HepG2 (cell line): ENCODE measurements around the gene TMCO4. TPM values are rescaled to one million over a fixed set of nuclear protein-coding genes. Genes with fewer than 3 reads are reported as not detected.

ENCODE experiments used
- ATAC-seq: fragments of 200-7000 bp; cut with Tn5 transposase; 3 replicates; pipeline ENCODE4 v1.9.1; 2020; ENCODE audit warnings: mild to moderate bottlenecking, moderate library complexity
- BruUV-seq: library from RNA; stranded (reverse); fragments of 400-500 nt; replicated peaks from 2 replicates; lab custom pipeline; 2021; lab: Mats Ljungman, UMichigan
- CTCF ChIA-PET: fragments of 300-600 bp; formaldehyde crosslinking; extraction: SDS; loops from one replicate; lab custom pipeline; 2021; ENCODE audit warnings: low total read pairs, inconsistent platforms, low intra/inter-chr PET ratio; lab: Yijun Ruan, JAX
- POLR2A ChIA-PET: fragments of 350-600 bp; sonication (Branson Sonifier 250); formaldehyde crosslinking; loops from one replicate; lab custom pipeline; 2020; ENCODE audit warnings: antibody characterized with exemption, inconsistent platforms; lab: Yijun Ruan, JAX
- DNase-seq: peaks from one replicate; pipeline ENCODE4 v3.0.0-alpha.2; 2015; ENCODE audit warnings: low spot score
- FAIRE-seq: peaks from 3 replicates; lab custom pipeline; 2011; peaks lifted over from hg19 to GRCh38; lab: Jason Lieb, UNC
- H2AFZ ChIP-seq: one replicate; pipeline ENCODE4 v1.6.1; 2011; ENCODE audit warnings: low read length, inconsistent platforms
- H3K27ac ChIP-seq: fragments of 300-600 bp; 3 replicates; pipeline ENCODE4 v1.8.0; 2011; ENCODE audit warnings: mixed run types, mild to moderate bottlenecking, mixed read lengths, low read length, inconsistent platforms; ENCODE audit not compliant: insufficient read depth; ENCODE audit errors: extremely low read length
- H3K27me3 ChIP-seq, 2 experiments: fragments of 200-600 bp in 1 of 2; 2 replicates in 1 of 2; 3 replicates in 1 of 2; pipeline versions ENCODE4 v1.6.0 to v1.8.0; 2011; ENCODE audit warnings: low read length in 2 of 2, mild to moderate bottlenecking in 2 of 2, moderate library complexity in 2 of 2, inconsistent platforms in 1 of 2; ENCODE audit not compliant: insufficient read depth in 2 of 2, control insufficient read depth in 1 of 2
- H3K36me3 ChIP-seq, 2 experiments: fragments of 200-600 bp in 1 of 2; replicated peaks in 1 of 2; 2 replicates in 1 of 2; 3 replicates in 1 of 2; pipeline versions ENCODE4 v1.5.1 to v1.8.0; 2011; ENCODE audit warnings: low read length in 2 of 2, inconsistent platforms in 1 of 2; ENCODE audit not compliant: insufficient read depth in 2 of 2, control insufficient read depth in 1 of 2
- H3K4me1 ChIP-seq: 2 replicates; pipeline ENCODE4 v1.5.1; 2012; ENCODE audit warnings: low read length, inconsistent platforms; ENCODE audit not compliant: insufficient read depth
- H3K4me2 ChIP-seq: 2 replicates; pipeline ENCODE4 v1.6.0; 2011; ENCODE audit warnings: low read depth, low read length, inconsistent platforms
- H3K4me3 ChIP-seq, 3 experiments: fragments of 200-600 bp in 1 of 3; sonication (generic), shearing (Covaris generic) in 1 of 3; replicated peaks in 1 of 3; 2 replicates each; pipeline ENCODE4 v1.5.1; 2011 to 2016; ENCODE audit warnings: low read length in 3 of 3, inconsistent platforms in 2 of 3, low read depth in 2 of 3, mild to moderate bottlenecking in 2 of 3, control low read depth in 1 of 3, mixed read lengths in 1 of 3; ENCODE audit not compliant: insufficient read depth in 1 of 3
- H3K79me2 ChIP-seq: one replicate; pipeline ENCODE4 v1.6.1; 2011; ENCODE audit warnings: low read length, inconsistent platforms; ENCODE audit not compliant: insufficient read depth
- H3K9ac ChIP-seq: 2 replicates; pipeline ENCODE4 v1.6.0; 2011; ENCODE audit warnings: mild to moderate bottlenecking, low read depth, low read length, inconsistent platforms; ENCODE audit not compliant: insufficient read depth
- H3K9me3 ChIP-seq: 2 replicates; pipeline ENCODE4 v1.5.1; 2012; ENCODE audit warnings: mild to moderate bottlenecking, low read length
- H4K20me1 ChIP-seq: 2 replicates; pipeline ENCODE4 v1.6.0; 2011; ENCODE audit warnings: inconsistent platforms, mild to moderate bottlenecking, low read length, moderate library complexity; ENCODE audit not compliant: insufficient read depth
- EED ChIP-seq: sonication (generic); formaldehyde crosslinking; IDR thresholded peaks from 2 replicates; pipeline ENCODE4 v1.5.0; 2020; ENCODE audit warnings: mild to moderate bottlenecking, missing genetic modification reagents
- JARID2 ChIP-seq: sonication (generic); formaldehyde crosslinking; IDR thresholded peaks from 2 replicates; pipeline ENCODE4 v1.8.1; 2023; ENCODE audit warnings: missing genetic modification reagents, inconsistent platforms; ENCODE audit not compliant: insufficient replicate concordance
- KDM5B ChIP-seq: sonication (generic); formaldehyde crosslinking; IDR thresholded peaks from 2 replicates; pipeline ENCODE4 v1.4.0; 2020; ENCODE audit warnings: missing genetic modification reagents, mild to moderate bottlenecking, borderline replicate concordance
- KMT2B ChIP-seq: IDR thresholded peaks from 2 replicates; pipeline ENCODE4 v1.6.1; 2016; ENCODE audit warnings: missing genetic modification reagents, missing compliant biosample characterization
- MAFK ChIP-seq, 2 experiments: IDR thresholded peaks in 1 of 2; conservative IDR thresholded peaks in 1 of 2; 2 replicates each; pipeline ENCODE4 v1.6.1; 2011; ENCODE audit warnings: improper control_type of control experiment in 2 of 2, low read length in 2 of 2
- NBN ChIP-seq: fragments of 450-650 bp; conservative IDR thresholded peaks from 2 replicates; pipeline ENCODE4 v1.6.1; 2017
- NFYB ChIP-seq: sonication (generic); formaldehyde crosslinking; IDR thresholded peaks from 2 replicates; pipeline ENCODE4 v1.4.0; 2020; ENCODE audit warnings: missing genetic modification reagents
- SUZ12 ChIP-seq: fragments of 150-350 bp; IDR thresholded peaks from 2 replicates; pipeline ENCODE4 v1.6.1; 2014; ENCODE audit warnings: low read depth, low read length
- SYNCRIP ChIP-seq: fragments of 200-400 bp; formaldehyde crosslinking; IDR thresholded peaks from 2 replicates; pipeline ENCODE4 v1.6.1; 2018; ENCODE audit warnings: mild to moderate bottlenecking, low read depth, low read length; ENCODE audit not compliant: insufficient read depth
- TCF12 ChIP-seq, 2 experiments: fragments of 450-650 bp in 1 of 2; sonication (generic) in 1 of 2; formaldehyde crosslinking in 1 of 2; IDR thresholded peaks; 2 replicates each; pipeline versions ENCODE4 v1.6.1 to v1.8.0; 2017 to 2022; ENCODE audit warnings: antibody characterized with exemption in 1 of 2, mild to moderate bottlenecking in 1 of 2, missing genetic modification reagents in 1 of 2, moderate library complexity in 1 of 2
- ZNF143 ChIP-seq: sonication (generic); formaldehyde crosslinking; IDR thresholded peaks from 2 replicates; pipeline ENCODE4 v1.4.0; 2020; ENCODE audit warnings: missing genetic modification reagents
- ZNF530 ChIP-seq: sonication (generic); formaldehyde crosslinking; IDR thresholded peaks from 2 replicates; pipeline ENCODE4 v1.5.0; 2020; ENCODE audit warnings: low read depth, mild to moderate bottlenecking, missing genetic modification reagents
- ZNF543 ChIP-seq: sonication (generic); formaldehyde crosslinking; IDR thresholded peaks from 2 replicates; pipeline ENCODE4 v1.4.0; 2020; ENCODE audit warnings: mild to moderate bottlenecking, missing genetic modification reagents
- ZNF550 ChIP-seq: sonication (generic); formaldehyde crosslinking; IDR thresholded peaks from 2 replicates; pipeline ENCODE4 v1.4.0; 2020; ENCODE audit warnings: mild to moderate bottlenecking, missing genetic modification reagents, borderline replicate concordance
- ZNF615 ChIP-seq: sonication (generic); formaldehyde crosslinking; IDR thresholded peaks from 2 replicates; pipeline ENCODE4 v1.5.0; 2020; ENCODE audit warnings: mild to moderate bottlenecking, missing genetic modification reagents, borderline replicate concordance
- ZNF781 ChIP-seq: sonication (generic); formaldehyde crosslinking; IDR thresholded peaks from 2 replicates; pipeline ENCODE4 v1.5.1; 2020; ENCODE audit warnings: borderline replicate concordance, mild to moderate bottlenecking, missing genetic modification reagents; ENCODE audit errors: not compliant biosample characterization
- WGBS: methylation state at CpG from one replicate; pipeline ENCODE4 v1.1.6; 2017; ENCODE audit warnings: low lambda C conversion rate; 5-methylcytosine and 5-hydroxymethylcytosine counted together
- in situ Hi-C: cut with HindIII; loops from 2 replicates; pipeline ENCODE4 v1.10.0; 2017; ENCODE audit warnings: low pct_unique_long_range_greater_than_20kb; ENCODE audit not compliant: extremely low pct_ligation_motif_present
- intact Hi-C: fragments of 100-400 bp; cut with micrococcal nuclease; formaldehyde crosslinking; loops from one replicate; pipeline ENCODE4 v1.10.0; 2022; ENCODE audit not compliant: unreplicated experiment
- polyA plus RNA-seq, 8 experiments: library from polyadenylated mRNA; depleted of rRNA in 3 of 8; stranded (reverse) in 7 of 8; unstranded in 1 of 8; fragments of >200 nt; fragmentation: Illumina TruSeq in 4 of 8; extraction: Trizol in 4 of 8; gene quantifications; 2 replicates each; pipeline versions ENCODE4 v1.2.1 to v1.2.3, GENCODE V29; 2011 to 2016; ENCODE audit warnings: low read depth in 4 of 8, missing spikeins in 1 of 8, mixed read lengths in 1 of 8; ENCODE audit not compliant: insufficient read depth in 1 of 8
- total RNA-seq, 5 experiments: library from RNA; depleted of rRNA; stranded (reverse); fragments of >200 nt; fragmentation: Illumina TruSeq; extraction: Trizol; gene quantifications; 2 replicates each; pipeline ENCODE4 v1.2.3, GENCODE V29; 2016; ENCODE audit warnings: low read depth in 1 of 5
- TF ChIP-seq, protein P1 (sequence below): sonication (generic); formaldehyde crosslinking; IDR thresholded peaks from 2 replicates; pipeline ENCODE4 v1.9.0; 2021; ENCODE audit warnings: missing genetic modification reagents, borderline replicate concordance
- TF ChIP-seq, protein P2 (sequence below): sonication (generic); formaldehyde crosslinking; IDR thresholded peaks from 2 replicates; pipeline ENCODE4 v1.4.0; 2020; ENCODE audit warnings: missing genetic modification reagents, borderline replicate concordance

Gene TMCO4
- total and polyA plus RNA-seq, 2 of the 13 experiments (the other 11 are each of a cell fraction or from before 2014, with no cell fraction given): 2.1 to 4.1 TPM

DNA sequence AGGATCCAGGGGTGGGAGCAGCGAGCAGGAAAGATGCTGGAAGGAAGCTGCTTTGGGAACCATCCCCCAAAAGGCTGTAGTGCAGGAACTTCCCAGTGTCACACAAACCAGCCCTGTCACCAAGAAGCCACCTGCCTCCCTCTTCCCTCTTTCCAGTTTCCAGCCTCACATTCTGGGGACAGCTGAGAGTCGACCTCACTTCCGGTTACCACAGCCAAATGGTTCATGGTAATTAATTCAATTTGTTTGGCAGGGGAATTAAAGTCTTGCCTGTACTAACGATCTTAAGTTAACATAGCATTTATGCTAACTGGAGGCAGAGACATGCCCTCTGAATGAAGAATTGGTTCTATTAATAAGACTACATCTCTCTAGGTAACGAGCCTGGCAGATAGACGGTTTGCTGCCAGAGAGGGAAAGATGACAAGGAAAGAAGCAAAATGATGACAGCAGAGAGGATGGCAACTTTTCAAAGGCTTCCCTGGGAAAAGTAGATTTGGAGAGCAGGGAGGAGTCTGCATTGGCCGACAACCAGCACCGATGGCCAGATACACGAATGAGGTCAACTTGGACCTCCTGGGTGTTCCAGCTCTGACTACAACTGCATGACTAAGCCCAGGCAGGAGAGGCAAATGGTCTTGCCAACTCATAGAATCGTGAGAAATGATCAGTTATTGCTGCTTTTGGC, 64.1 kb downstream of the TMCO4 start:
- no TSS peak for BruUV-seq
- no peak overlapping the region for H3K4me3 ChIP-seq
- ATAC-seq: no peak
- WGBS: 72% methylated on average over 9 of the region's 10 CpGs
- in situ Hi-C loops (no loop called here), intact Hi-C loops (no loop called here)
- no peaks in the 10 kb centered on the region for H3K9me3 ChIP-seq
- no peak overlapping the region for H2AFZ ChIP-seq
- H3K4me1 ChIP-seq: no peaks in the 10 kb centered on the region
- H3K79me2 ChIP-seq: no peaks in the 10 kb centered on the region
- H3K36me3 ChIP-seq: no peaks in the 10 kb centered on the region
- H3K27ac ChIP-seq: no peak overlapping the region
- no peak overlapping the region for H3K9ac ChIP-seq
- DNase-seq: no peak
- no peaks in the 10 kb centered on the region for H4K20me1 ChIP-seq
- ChIA-PET POLR2A (no interaction called here), CTCF (no interaction called here)
- no peaks in the 10 kb centered on the region for H3K27me3 ChIP-seq
- FAIRE-seq: no peak
- TF ChIP-seq KDM5B (CRISPR knock-in tag) (no peak), ZNF143 (no peak), NBN (no peak), KMT2B (CRISPR knock-in tag) (no peak), ZNF781 (CRISPR knock-in tag) (no peak), MAFK (conservative IDR thresholded peaks at IDR 0.05 in 1 of 2, IDR thresholded peaks at IDR 0.05 in 1 of 2; ENCODE audit: low read length in 2 of 2) (no peak), ZNF615 (CRISPR knock-in tag) (no peak), EED (CRISPR knock-in tag) (no peak), NFYB (CRISPR knock-in tag) (no peak), JARID2 (CRISPR knock-in tag) (no peak), SUZ12 (no peak), ZNF550 (no peak), ZNF530 (CRISPR knock-in tag) (no peak), TCF12 (IDR thresholded peaks at IDR 0.05) (no peak), TCF12 (CRISPR knock-in tag; IDR thresholded peaks at IDR 0.05) (no peak), SYNCRIP (no peak), ZNF543 (CRISPR knock-in tag) (no peak)
- TF ChIP-seq, protein P1, sequence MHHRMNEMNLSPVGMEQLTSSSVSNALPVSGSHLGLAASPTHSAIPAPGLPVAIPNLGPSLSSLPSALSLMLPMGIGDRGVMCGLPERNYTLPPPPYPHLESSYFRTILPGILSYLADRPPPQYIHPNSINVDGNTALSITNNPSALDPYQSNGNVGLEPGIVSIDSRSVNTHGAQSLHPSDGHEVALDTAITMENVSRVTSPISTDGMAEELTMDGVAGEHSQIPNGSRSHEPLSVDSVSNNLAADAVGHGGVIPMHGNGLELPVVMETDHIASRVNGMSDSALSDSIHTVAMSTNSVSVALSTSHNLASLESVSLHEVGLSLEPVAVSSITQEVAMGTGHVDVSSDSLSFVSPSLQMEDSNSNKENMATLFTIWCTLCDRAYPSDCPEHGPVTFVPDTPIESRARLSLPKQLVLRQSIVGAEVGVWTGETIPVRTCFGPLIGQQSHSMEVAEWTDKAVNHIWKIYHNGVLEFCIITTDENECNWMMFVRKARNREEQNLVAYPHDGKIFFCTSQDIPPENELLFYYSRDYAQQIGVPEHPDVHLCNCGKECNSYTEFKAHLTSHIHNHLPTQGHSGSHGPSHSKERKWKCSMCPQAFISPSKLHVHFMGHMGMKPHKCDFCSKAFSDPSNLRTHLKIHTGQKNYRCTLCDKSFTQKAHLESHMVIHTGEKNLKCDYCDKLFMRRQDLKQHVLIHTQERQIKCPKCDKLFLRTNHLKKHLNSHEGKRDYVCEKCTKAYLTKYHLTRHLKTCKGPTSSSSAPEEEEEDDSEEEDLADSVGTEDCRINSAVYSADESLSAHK (CRISPR knock-in tag): no peak
- TF ChIP-seq, protein P2, sequence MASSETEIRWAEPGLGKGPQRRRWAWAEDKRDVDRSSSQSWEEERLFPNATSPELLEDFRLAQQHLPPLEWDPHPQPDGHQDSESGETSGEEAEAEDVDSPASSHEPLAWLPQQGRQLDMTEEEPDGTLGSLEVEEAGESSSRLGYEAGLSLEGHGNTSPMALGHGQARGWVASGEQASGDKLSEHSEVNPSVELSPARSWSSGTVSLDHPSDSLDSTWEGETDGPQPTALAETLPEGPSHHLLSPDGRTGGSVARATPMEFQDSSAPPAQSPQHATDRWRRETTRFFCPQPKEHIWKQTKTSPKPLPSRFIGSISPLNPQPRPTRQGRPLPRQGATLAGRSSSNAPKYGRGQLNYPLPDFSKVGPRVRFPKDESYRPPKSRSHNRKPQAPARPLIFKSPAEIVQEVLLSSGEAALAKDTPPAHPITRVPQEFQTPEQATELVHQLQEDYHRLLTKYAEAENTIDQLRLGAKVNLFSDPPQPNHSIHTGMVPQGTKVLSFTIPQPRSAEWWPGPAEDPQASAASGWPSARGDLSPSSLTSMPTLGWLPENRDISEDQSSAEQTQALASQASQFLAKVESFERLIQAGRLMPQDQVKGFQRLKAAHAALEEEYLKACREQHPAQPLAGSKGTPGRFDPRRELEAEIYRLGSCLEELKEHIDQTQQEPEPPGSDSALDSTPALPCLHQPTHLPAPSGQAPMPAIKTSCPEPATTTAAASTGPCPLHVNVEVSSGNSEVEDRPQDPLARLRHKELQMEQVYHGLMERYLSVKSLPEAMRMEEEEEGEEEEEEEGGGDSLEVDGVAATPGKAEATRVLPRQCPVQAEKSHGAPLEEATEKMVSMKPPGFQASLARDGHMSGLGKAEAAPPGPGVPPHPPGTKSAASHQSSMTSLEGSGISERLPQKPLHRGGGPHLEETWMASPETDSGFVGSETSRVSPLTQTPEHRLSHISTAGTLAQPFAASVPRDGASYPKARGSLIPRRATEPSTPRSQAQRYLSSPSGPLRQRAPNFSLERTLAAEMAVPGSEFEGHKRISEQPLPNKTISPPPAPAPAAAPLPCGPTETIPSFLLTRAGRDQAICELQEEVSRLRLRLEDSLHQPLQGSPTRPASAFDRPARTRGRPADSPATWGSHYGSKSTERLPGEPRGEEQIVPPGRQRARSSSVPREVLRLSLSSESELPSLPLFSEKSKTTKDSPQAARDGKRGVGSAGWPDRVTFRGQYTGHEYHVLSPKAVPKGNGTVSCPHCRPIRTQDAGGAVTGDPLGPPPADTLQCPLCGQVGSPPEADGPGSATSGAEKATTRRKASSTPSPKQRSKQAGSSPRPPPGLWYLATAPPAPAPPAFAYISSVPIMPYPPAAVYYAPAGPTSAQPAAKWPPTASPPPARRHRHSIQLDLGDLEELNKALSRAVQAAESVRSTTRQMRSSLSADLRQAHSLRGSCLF (CRISPR knock-in tag): no peak
- TF ChIP-seq, all 625 proteins: peak for 0
- H3K4me2 ChIP-seq: no peak overlapping the region
